Stimulated activated CD8-positive, alpha-beta memory T cell treated with anti-CD3 and anti-CD28 coated beads, Interleukin-15, amount 100 ng/mL, for 1 hour (primary cell): Measurements from ENCODE around the gene UGT2B28.
"Not testable (repeated sequence)": the region's sequence is repeated elsewhere in the genome, so short reads cannot be mapped to it uniquely, and the experiment has no call there.

ENCODE experiments used
- DNase-seq: peaks from one replicate; pipeline ENCODE4 v3.0.0-alpha.2; 2020; ENCODE audit warnings: low read depth

The UGT2B28 gene

GRCh38 chr4:69343558-69344420, 63.5 kb downstream of the UGT2B28 start:
- DNase-seq, result not testable (repeated sequence)
